Effector CD8-positive, alpha-beta T cell (primary cell): ENCODE data around the gene ASMT.
A peak's percentile ranks its signal among the peaks of the same experiment; 100 is the strongest.
"Not testable (repeated sequence)": the region's sequence is repeated elsewhere in the genome, so short reads cannot be mapped to it uniquely, and the experiment has no call there.

Experiments used
- DNase-seq: peaks from one replicate; lab custom pipeline; 2025; lab: John Stamatoyannopoulos, UW
- total RNA-seq, 4 experiments: gene quantifications; one replicate each; lab custom pipeline; 2026; lab: John Stamatoyannopoulos, UW

The ASMT gene, protein sequence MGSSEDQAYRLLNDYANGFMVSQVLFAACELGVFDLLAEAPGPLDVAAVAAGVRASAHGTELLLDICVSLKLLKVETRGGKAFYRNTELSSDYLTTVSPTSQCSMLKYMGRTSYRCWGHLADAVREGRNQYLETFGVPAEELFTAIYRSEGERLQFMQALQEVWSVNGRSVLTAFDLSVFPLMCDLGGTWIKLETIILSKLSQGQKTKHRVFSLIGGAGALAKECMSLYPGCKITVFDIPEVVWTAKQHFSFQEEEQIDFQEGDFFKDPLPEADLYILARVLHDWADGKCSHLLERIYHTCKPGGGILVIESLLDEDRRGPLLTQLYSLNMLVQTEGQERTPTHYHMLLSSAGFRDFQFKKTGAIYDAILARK
- total RNA-seq, result 0 to 0.78 (median 0.27) reads per million in 4 experiments

DNA sequence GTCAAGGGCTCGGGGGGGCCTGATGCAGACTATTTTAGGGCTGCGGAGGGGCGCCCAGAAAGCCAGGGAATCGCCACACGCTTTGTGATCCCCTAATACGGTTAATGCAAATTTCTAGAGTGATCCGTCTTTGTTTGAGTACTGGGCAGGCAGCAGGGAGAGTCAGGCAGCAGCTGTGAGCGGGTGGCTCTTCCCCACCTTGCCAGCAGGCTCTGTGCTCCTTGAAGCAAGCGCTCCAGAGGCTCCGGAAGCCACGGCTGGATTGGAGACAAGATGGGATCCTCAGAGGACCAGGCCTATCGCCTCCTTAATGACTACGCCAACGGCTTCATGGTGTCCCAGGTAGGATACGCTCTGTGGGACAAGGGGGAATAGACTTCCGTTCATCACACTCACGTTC lies at the start of gene ASMT:
TSS of gene ASMT (plus strand) at position 133 of the 400 bp plus-strand sequence. CDS start at position 274, 141 bp downstream.
- no peak for DNase-seq

DNA sequence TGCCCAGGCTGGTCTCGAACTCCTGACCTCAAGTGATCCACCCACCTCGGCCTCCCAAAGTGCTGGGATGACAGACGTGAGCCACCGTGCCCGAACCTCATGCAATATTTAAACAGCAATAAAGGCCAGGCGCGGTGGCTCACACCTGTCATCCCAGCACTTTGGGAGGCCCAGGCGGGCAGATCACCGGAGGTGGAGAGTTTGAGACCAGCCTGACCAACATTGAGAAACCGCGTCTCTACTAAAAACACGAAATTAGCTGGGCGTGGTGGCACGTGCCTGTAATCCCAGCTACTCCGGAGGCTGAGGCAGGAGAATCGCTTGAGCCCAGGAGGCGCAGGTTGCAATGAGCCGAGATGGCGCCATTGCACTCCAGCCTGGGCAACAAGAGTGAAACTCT lies 40.7 kb upstream of the ASMT start:
- not testable (repeated sequence) for DNase-seq

DNA sequence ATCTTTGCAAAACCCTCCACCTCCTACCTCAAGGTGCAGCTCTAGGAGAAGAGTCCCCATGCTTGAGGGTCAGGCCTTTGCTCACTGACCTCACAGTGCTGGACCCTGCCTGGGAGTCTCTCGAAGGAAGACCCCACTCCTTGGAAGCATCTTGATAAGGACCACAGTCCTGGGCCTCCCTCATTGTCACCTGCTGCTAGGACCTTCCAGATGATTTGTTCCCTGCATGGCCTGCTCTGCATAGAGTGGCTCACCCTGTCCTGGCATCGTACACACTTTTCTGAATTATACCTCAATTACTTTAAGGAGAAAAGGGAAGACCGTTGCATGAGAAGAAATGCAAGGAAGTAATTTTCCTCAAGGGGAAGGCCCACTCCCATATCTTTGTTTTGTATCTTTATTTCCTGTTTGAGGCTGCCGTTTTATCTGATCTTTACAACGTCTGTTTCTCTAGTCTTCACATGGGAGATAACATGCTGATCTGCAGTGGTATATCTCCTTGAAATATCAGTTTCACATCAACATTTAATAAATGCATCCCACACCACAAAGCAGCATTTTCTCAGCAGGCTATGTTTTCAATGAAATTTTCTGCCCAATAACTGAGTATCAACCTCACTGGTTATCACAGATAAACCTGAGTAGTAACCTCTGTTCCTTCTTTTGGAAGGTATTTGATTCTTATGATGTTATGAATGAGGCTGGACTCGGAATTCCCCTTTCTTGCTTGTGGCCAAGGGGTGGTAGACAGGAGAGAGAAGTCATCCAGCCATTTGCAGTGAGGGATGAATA lies 38.5 kb upstream of the ASMT start:
- no peak for DNase-seq

DNA sequence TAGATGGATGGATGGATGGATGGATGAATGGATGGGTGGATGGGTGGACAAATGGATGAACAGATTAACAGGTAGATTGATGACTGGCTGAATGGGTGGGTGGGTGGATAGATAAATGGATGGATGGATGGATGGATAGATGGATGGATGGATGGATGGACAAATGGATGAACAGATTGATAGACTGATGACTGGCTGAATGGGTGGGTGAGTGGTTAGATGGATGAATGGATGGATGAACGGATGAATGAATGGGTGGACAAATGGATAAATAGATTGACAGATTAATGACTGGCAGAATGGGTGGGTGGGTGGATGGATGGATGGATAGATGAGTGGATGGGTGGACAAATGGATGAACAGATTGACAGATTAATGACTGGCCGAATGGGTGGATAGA lies 37.0 kb upstream of the ASMT start:
- DNase-seq, result no peak

DNA sequence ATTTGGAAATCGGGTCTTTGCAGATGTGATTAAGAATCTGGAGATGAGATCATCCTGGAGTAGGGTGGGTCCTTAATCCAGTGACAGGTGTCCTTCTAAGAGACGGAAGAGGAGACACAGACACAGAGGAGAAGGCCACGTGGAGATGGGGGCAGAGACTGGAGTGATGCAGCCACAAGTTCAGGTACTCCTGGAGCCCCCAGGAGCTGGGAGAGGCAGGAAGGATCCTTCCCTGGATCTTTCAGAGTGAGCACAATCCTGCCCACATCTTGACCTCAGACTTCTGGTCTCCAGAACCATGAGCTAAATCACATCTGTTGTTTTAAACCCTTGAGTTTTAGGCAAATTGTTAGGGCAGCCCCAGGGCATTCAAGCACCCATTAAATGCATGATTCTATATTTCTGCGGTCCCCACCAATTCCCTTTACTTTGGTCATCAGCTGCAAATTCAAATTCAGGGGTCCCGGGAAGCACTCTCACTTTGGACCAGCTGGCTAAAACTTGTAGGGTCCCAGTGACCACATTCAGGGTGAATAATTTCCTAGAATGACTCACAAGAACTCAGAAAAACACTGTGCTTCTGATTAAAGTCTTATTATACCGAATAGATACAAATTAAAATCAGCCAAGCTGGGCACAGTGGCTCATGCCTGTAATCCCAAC lies 36.2 kb upstream of the ASMT start:
- DNase-seq, result no peak

DNA sequence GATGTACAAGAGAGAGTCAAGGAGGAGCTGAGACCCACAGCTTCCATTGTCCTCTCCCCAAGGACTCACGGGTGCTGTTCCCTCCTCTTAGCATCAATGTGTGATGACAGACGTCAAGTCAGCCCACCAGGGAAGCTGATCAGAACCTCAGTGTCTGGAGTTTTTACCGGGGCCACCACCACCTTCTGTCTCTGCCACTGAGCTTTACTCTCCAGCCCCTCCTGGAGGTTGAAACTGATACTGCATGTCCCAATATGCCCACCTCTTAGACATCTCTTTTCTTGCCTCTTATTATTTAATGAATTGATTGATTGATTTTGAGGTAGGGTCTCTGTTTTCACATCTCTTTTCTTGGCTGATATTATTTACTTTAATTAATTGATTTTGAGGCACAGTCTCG lies 33.7 kb upstream of the ASMT start:
- peak; percentile 63 for DNase-seq

DNA sequence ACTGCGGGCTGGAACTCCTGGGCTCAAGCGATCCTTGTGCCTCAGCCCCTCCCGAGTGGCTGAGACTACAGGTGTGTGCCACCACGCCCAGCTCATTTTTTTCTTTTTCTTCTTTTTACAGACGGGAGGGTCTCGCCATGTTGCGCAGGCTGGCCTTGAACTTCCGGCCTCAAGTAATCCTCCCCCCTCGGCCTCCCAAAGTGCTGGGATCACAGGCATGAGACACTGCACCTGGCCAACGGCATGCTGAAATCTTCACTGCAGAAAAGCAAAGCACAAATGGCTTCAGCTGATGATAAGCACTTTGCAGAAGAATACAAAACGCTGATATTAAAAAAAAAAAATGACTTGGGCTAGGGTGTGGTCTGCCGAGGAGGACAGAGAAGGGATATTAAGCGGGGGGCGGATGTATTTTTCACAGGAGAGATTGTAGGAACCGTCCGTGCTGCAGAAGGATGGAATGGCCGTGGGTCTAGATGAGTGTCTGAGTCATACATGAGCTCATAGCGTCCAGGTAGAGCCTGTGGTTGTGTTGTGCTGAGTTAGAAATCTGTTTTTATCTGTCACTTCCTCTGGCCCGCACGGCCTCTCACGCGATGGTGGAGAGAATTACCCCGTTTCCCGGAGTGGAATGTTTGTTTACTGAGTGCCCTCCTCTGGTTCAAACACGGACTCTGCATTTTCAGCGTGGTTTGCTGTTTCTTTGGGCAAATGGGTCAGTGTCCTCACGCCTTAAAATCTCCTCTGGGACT lies 32.0 kb upstream of the ASMT start:
- no peak for DNase-seq

DNA sequence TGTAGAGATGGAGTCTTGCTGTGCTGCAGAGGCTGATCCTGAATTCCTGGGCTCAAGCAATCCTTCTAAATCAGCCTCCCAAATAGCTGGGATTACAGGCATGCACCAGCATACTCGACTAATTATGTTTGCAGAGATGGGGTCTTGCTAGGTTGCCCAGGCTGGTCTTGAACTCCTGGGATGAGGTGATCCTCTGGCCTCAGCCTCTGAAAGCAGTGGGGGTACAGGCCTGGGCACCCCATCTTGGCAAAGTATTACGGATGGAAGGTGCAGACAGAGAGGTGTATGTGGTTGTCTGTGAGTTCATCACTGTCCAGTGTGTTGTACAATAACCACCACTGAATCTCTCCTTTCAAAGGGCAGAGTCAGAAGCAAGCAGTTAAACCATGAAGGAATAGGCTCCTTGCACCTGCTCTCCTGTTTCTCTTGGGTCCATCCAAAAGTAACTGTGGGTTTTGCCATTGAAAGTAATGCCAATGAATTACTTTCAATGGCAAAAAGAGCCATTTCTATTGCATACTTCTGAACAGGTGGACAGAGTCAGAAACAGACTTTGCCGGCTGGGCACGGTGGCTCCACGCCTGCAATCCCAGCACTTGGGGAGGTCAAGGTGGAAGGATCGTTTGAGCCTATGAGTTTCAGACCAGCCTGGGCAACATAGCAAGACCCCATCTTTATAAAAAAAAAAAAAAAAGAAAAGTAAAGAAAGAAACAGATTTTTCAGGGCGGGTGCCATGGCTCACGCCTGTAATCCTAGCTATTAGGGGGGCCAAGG lies 30.4 kb upstream of the ASMT start:
- DNase-seq, result no peak

DNA sequence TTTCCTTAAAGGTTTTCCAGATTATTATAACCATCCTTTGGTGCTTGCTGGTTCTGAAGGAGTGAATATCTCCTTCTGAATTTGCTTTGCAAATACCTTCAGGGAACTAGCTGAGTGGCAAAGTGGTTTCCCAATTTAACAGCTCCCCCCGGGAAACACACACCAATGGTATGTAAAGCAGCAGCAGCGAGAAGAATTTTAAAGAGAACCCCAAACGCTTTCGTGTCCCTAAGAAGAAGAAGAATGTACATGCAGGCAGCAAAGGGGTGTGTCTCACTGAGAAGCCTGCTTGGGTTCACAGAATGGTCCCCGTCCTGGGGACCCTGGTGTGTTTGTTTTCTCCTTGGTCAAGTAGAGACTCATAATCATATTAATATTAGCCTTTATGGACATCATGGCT lies 27.7 kb upstream of the ASMT start:
- no peak for DNase-seq

DNA sequence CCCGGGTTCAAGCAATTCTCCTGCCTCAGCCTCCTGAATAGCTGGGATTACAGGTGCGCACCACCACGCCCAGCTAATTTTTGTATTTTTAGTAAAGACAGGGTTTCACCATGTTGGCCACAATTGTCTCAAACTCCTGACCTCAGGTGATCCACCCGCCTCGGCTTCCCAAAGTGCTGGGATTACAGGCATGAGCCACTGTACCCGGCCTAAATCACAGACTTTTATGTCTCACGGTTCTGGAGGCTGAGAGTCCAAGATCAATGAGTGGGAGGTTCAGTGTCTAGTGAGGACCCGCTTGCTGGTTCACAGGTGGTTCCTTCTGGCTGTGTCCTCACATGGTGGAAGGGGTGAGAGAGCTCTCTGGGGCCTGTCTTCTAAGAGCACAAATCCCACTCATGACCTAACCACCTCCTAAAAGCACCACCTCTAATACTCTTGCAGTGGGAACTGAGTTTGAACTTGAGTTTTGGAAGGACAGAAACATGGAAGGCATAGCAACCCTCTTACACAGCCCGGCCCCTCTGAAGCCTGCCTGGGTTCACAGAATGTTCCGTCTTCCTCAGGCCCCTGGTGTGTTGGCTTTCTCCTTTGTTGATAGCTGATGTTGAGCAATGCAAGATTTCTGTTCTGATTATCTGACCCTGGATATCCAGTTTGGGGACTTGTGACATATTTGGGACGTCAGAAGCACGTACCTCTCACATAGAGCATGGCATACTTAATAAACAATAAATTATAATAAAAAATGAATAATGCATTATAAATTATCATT lies 25.3 kb upstream of the ASMT start:
- no peak for DNase-seq

DNA sequence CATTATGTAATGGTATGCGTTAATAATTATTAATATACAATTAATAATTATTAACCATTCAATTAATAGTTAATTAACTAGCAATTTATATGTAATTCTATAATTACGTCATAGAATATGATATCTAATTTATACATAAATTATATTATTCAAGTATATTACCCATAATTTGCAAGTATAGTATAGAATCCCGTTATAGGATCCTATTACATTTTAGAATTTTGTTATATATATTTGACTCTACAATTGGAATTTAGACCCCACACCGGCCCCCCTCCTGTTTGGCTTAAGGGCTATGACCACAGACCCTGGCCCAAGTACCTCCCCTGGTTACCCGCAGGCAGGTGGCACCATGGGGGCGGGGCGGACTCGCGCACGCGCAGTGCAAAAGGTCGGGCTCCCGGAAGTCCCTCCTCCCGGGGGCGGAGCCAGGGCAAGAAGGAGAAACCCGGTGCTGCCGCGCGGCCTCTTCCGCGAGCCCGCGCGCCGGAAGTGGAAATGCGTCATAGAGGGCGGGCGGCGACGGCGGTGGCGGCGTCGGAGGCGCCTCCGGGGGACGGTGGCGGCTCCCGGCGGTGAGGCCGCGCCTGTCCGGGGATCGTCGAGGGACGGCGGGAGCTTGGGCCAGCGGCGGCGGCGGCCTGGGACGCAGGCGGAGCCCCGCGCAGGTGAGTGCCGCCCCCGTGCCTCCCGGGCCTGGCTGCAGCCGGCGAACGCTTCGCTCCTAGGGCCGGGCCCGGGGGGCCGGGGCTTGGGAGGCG lies 23.6 kb upstream of the ASMT start, which contains the start of gene AKAP17A:
TSS of gene AKAP17A (plus strand) at position 503 of the 761 bp plus-strand sequence. CDS start 1,859 bp downstream, outside the sequence.
- peak; percentile 96 for DNase-seq

DNA sequence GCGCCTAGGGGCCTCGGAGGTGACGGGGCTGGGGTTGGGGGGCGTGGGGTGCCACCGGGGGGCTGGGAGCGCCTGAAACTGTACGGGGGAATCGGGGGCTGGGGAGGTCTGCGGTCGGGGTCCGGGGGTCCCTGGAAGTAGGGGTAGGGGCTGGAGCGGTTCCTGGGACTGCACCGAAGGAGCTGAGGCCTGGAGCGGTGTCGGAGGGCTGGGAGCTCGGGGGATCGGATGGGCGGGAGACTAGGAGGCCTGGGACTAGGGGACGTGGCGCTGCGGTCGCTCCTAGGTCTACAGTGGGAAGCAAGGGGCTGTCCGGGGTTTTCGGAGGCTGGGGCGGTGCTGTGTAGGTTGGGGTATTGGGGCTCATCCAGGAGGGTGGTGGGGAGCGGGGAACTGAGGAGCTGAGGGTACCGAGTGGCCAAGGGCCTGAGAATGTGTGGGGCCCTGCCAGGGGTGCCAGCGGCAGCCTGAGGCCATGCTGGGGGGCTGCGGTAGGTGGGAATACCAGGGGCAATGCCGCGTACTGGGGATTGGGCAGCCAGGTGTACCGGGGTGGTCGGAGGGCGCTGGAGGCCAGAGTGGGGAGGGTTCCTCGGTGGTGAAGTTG lies 22.9 kb upstream of the ASMT start:
- DNase-seq, result no peak

DNA sequence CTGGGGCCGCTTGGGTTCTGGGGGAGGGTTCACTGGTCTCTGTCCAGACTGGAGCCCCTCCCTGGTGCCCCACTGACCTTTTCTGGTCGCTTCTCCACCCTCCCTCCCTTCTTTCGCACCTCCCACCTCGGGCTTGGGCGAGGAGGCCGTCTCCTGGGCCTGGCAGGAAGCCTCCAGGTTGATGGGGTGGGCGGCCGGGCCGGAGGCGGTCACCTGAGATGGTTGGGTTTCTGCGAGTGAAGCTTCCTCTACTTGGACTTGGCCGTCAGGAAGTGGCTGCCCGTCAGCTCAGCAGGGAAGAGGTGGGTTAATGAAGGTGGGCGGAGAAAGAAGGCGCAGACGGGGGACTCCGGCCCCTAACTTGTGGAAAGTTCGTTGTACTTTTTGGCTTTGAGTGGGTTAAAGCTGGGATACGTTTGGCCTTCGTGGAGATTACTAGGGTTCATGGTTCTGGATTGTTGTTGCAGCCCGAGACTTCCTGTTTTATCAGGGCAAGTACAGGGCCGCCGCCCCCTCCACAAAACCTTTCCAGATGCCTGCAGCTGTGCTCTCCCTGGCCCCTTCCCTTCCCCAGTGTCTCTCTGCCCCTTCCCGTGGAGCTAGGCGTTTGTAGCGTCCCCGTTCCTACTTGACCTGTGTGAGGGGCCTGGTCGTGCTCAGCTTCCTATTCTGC lies 22.3 kb upstream of the ASMT start:
- DNase-seq, result no peak

DNA sequence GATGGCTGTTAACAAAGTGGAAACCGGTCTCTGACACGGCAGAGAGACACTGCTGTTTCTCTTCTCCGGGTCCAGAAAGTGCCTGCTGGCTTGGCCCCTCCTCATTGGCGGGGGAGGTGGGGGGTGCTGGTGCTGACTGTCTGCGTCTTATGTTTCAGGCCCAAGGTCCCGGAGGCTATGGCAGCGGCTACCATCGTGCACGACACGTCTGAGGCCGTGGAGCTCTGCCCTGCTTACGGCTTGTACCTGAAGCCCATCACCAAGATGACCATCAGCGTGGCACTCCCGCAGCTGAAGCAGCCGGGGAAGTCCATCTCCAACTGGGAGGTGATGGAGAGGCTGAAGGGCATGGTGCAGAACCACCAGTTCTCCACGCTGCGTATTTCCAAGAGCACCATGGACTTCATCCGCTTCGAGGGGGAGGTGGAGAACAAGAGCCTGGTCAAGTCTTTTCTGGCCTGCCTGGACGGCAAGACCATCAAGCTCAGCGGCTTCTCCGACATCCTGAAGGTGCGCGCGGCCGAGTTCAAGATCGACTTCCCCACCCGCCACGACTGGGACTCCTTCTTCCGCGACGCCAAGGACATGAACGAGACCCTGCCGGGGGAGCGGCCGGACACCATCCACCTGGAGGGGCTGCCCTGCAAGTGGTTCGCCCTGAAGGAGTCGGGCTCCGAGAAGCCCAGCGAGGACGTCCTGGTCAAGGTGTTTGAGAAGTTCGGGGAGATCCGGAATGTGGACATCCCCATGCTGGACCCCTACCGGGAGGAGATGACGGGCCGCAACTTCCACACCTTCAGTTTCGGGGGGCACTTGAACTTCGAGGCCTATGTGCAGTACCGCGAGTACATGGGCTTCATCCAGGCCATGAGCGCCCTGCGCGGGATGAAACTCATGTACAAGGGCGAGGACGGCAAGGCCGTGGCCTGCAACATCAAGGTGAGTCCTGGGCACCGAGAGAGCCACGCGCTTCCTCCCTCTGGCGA lies 21.3 kb upstream of the ASMT start:
- no peak for DNase-seq

DNA sequence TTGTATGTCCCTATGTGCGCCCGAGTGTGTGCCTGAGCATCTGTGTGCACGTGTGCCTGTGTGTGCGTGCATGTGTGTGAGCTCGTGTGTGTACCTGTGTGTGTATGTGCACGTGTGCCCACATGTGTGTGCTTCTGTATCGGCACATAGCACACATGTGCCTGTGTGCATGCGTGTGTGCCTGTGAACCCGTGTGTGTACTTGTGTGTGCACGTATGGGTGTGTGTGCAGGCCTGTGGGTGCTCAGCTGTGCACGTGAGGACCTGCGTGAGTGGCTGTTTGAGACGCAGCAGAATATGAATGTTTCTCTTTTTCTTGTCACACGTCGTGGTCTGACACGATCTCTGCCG lies 19.2 kb upstream of the ASMT start:
- DNase-seq, result no peak

DNA sequence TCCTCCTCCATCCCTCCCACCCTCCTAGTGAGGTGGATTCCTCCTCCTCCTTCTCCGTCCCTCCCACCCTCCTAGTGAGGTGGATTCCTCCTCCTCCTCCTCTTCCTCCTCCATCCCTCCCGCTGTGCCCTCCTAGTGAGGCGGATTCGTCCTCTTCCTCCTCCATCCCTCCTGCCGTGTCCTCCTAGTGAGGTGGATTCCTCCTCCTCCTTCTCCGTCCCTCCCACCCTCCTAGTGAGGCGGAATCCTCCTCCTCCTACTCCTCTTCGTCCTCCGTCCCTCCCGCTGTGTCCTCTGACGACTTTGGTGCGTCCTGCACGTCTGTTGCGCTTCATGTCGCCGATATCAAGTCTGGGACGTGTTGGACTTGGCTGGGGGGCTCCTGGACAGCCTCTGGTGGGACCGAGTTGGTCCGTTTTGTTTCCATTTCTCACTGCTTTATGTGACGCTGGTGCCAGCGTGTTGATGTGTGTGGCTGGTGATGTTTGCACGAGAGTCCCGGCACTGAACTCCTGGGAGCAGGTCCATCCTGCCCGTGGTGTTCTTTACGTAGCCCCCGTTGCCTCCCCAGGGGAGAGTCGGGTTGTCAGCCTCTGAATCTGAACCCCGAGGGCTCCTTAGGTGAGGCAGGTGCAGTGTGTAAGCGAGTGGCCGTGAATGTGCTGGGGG lies 18.0 kb upstream of the ASMT start:
- DNase-seq, result no peak
